Natural killer cell (primary cell): Measurements from ENCODE around the gene TRERF1. TPM values are rescaled to one million over a fixed set of nuclear protein-coding genes. Genes with fewer than 3 reads are reported as not detected.

Experiments
- ATAC-seq, 3 donors: fragments of 150-1000 bp in 2 of 3; fragments of 200-7000 bp in 1 of 3; cut with Tn5 transposase; 1 replicate in 1 of 3; 2 replicates in 2 of 3; pipeline ENCODE4 v1.10.0; 2021; ENCODE audit warnings: mild to moderate bottlenecking in 2 of 3, moderate library complexity in 2 of 3
- DNase-seq, 2 donors: peaks; one replicate each; pipeline versions ENCODE4 v3.0.0 to v3.0.0-alpha.2; 2013 to 2021; ENCODE audit warnings: mixed read lengths in 1 of 2
- H3K27ac ChIP-seq: one replicate; pipeline ENCODE4 v1.5.1; 2013; ENCODE audit warnings: mild to moderate bottlenecking, low read length
- H3K27me3 ChIP-seq: one replicate; pipeline ENCODE4 v1.6.1; 2013; ENCODE audit warnings: low read length; ENCODE audit not compliant: control insufficient read depth, insufficient read depth
- H3K36me3 ChIP-seq: one replicate; pipeline ENCODE4 v1.6.1; 2013; ENCODE audit warnings: low read length; ENCODE audit not compliant: control insufficient read depth, insufficient read depth
- H3K4me1 ChIP-seq: one replicate; pipeline ENCODE4 v1.6.1; 2013; ENCODE audit warnings: low read length; ENCODE audit not compliant: control insufficient read depth, insufficient read depth
- H3K4me3 ChIP-seq: one replicate; pipeline ENCODE4 v1.5.1; 2013; ENCODE audit warnings: low read length
- H3K9me3 ChIP-seq: one replicate; pipeline ENCODE4 v1.6.1; 2013; ENCODE audit warnings: low read length; ENCODE audit not compliant: control insufficient read depth, insufficient read depth
- H3K27ac Mint-ChIP-seq, 2 donors: one replicate each; pipeline ENCODE4 v1.8.0; 2022; ENCODE audit warnings: mild to moderate bottlenecking in 2 of 2, mixed read lengths in 2 of 2, moderate library complexity in 1 of 2
- H3K27me3 Mint-ChIP-seq, 2 donors: one replicate each; pipeline ENCODE4 v1.8.0; 2022; ENCODE audit warnings: low read depth in 2 of 2, mixed read lengths in 2 of 2
- H3K36me3 Mint-ChIP-seq: one replicate; pipeline ENCODE4 v1.8.0; 2022; ENCODE audit warnings: mixed read lengths
- H3K4me1 Mint-ChIP-seq, 2 donors: one replicate each; pipeline ENCODE4 v1.8.0; 2022; ENCODE audit warnings: mixed read lengths in 2 of 2
- H3K4me3 Mint-ChIP-seq: one replicate; pipeline ENCODE4 v1.8.0; 2022; ENCODE audit warnings: mild to moderate bottlenecking, moderate library complexity, mixed read lengths
- H3K9me3 Mint-ChIP-seq, 2 donors: one replicate each; pipeline ENCODE4 v1.8.0; 2022; ENCODE audit warnings: mixed read lengths in 2 of 2
- CTCF ChIP-seq: fragments of 200-600 bp; IDR thresholded peaks from one replicate; pipeline ENCODE4 v1.8.0; 2022; ENCODE audit warnings: antibody characterized with exemption
- WGBS: methylation state at CpG from one replicate; pipeline ENCODE4 v1.1.7; 2013; ENCODE audit warnings: missing lambda C conversion rate; ENCODE audit not compliant: insufficient coverage; 5-methylcytosine and 5-hydroxymethylcytosine counted together
- intact Hi-C: fragments of 100-400 bp; cut with micrococcal nuclease; formaldehyde crosslinking; loops from one replicate; pipeline ENCODE4 v1.14.2; 2022
- total RNA-seq, 4 donors: library from RNA; stranded (reverse); fragments of 120-200 nt in 1 of 4; gene quantifications; one replicate each; pipeline versions ENCODE4 v1.2.3 to v1.2.4, GENCODE V29; 2013 to 2022

TRERF1 gene
- total RNA-seq, 3 donors from 2014 or later (not counting 1 experiment from before 2014, with no cell fraction given): 34.6 to 42.3 (median 38.6) TPM

- H3K27ac Mint-ChIP-seq: no peak overlapping the region
- DNase-seq (no peak), ATAC-seq (no peak)
- H3K4me1 Mint-ChIP-seq: peaks cover 13 to 16% of the 10 kb centered on the region in 2 donors
- Histone ChIP-seq H3K4me1 (peaks cover 15% of the 10 kb centered on the region), H3K27ac (no peak overlapping the region), H3K36me3 (peaks cover 54% of the 10 kb centered on the region), H3K27me3 (no peaks in the 10 kb centered on the region), H3K4me3 (no peak overlapping the region), H3K9me3 (no peaks in the 10 kb centered on the region)
- no peaks in the 10 kb centered on the region for H3K27me3 Mint-ChIP-seq
- 96% methylated on average over 3 of the region's 3 CpGs for WGBS
- intact Hi-C loops: no loop called here
- H3K4me3 Mint-ChIP-seq: no peak overlapping the region
- H3K9me3 Mint-ChIP-seq: no peaks in the 10 kb centered on the region
- no peak for TF ChIP-seq CTCF
- H3K36me3 Mint-ChIP-seq: peaks cover 40% of the 10 kb centered on the region
These were observed 194.1 kb downstream of the TRERF1 start for GRCh38 chr6:42257614-42258013.

DNA sequence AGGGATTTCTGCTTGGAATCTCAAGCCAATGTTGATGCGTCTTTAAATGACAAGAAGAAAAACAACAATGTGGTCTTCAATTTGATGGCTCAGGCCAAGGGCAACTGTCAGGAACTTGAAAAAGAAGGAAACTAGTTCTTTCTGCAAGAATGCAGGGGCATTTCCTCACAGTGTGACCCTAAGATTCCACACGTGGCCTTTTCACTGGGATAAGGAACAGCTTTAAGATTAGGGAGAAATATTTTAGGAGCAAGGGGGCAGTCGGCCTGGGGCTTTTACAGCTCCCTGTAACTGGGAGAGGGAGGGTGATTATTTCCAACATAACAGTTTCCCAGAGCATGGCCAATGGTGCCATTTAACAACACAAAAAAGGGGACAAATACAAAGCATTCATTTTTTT lies 194.7 kb downstream of the TRERF1 start:
- Histone ChIP-seq H3K9me3 (no peaks in the 10 kb centered on the region), H3K4me3 (no peak overlapping the region), H3K27me3 (no peaks in the 10 kb centered on the region), H3K36me3 (peaks cover 58% of the 10 kb centered on the region), H3K27ac (no peak overlapping the region), H3K4me1 (peaks cover 17% of the 10 kb centered on the region)
- Mint-ChIP-seq H3K4me1 (peaks cover 19% of the 10 kb centered on the region in 2 donors), H3K27ac (no peak overlapping the region), H3K4me3 (no peak overlapping the region), H3K36me3 (peaks cover 40% of the 10 kb centered on the region), H3K27me3 (no peaks in the 10 kb centered on the region), H3K9me3 (no peaks in the 10 kb centered on the region)
- TF ChIP-seq CTCF: no peak
- WGBS: over 99% methylated on average over 3 of the region's 3 CpGs
- ATAC-seq (no peak), DNase-seq (no peak)
- intact Hi-C loops: no loop called here

DNA sequence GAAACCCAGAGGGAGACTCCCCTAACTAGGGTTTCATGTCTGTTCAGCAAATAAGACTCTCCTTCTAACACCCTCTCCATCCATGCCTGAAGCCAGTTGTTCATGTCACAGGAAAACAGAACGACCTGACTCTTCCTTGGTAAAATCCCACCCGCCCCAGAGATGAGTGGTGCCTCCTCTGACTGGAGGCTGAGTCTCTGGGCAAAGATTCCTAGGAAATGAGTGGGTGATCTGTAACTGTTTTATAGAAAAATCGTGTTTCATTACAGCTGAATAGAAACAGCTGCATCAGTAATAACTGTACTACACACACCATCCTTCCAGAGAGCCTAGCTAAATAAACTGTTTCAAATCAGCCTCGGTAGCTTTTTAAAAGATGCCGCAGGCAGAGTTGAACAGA lies 196.7 kb downstream of the TRERF1 start:
- no peak overlapping the region for H3K4me3 Mint-ChIP-seq
- no peaks in the 10 kb centered on the region for H3K27me3 Mint-ChIP-seq
- peaks cover 40% of the 10 kb centered on the region for H3K36me3 Mint-ChIP-seq
- Histone ChIP-seq H3K4me3 (no peak overlapping the region), H3K9me3 (no peaks in the 10 kb centered on the region), H3K4me1 (peaks cover 8% of the 10 kb centered on the region), H3K27ac (no peak overlapping the region), H3K27me3 (no peaks in the 10 kb centered on the region), H3K36me3 (peaks cover 60% of the 10 kb centered on the region)
- no peak overlapping the region for H3K27ac Mint-ChIP-seq
- 89% methylated on average over 4 of the region's 5 CpGs for WGBS
- no peak for TF ChIP-seq CTCF
- no peaks in the 10 kb centered on the region for H3K9me3 Mint-ChIP-seq
- no peak for ATAC-seq
- intact Hi-C loops: no loop called here
- DNase-seq: no peak
- H3K4me1 Mint-ChIP-seq: peaks cover 12% of the 10 kb centered on the region in 2 donors

- no peak overlapping the region for H3K27ac Mint-ChIP-seq
- ATAC-seq: no peak
- no peak overlapping the region for H3K4me3 Mint-ChIP-seq
- intact Hi-C loops: no loop called here
- peaks cover 61% of the 10 kb centered on the region for H3K36me3 ChIP-seq
- peaks cover 8% of the 10 kb centered on the region for H3K4me1 ChIP-seq
- no peaks in the 10 kb centered on the region for H3K27me3 Mint-ChIP-seq
- no peaks in the 10 kb centered on the region for H3K27me3 ChIP-seq
- 96% methylated on average over 9 of the region's 9 CpGs for WGBS
- H3K9me3 Mint-ChIP-seq: no peaks in the 10 kb centered on the region
- H3K9me3 ChIP-seq: no peaks in the 10 kb centered on the region
- peaks cover 40% of the 10 kb centered on the region for H3K36me3 Mint-ChIP-seq
- no peak for DNase-seq
- no peak overlapping the region for H3K27ac ChIP-seq
- no peak overlapping the region for H3K4me3 ChIP-seq
- TF ChIP-seq CTCF: no peak
- peaks cover 12% of the 10 kb centered on the region in 2 donors for H3K4me1 Mint-ChIP-seq
These were observed 197.2 kb downstream of the TRERF1 start for GRCh38 chr6:42254505-42254904.
